Thyroid gland (tissue), 4 donors: Measurements from ENCODE around the gene ADH4. TPM values are rescaled to one million over a fixed set of nuclear protein-coding genes. Genes with fewer than 3 reads are reported as not detected.
"Not testable (repeated sequence)": the region's sequence is repeated elsewhere in the genome, so short reads cannot be mapped to it uniquely, and the experiment has no call there.

Experiments
- DNase-seq, 2 donors: peaks; one replicate each; pipeline ENCODE4 v3.0.0-alpha.2; 2019
- H3K27ac ChIP-seq, 3 donors: fragments of 200-600 bp; sonication (generic); 1 replicate in 2 of 3; 2 replicates in 1 of 3; pipeline ENCODE4 v1.5.1; 2016 to 2019; ENCODE audit warnings: mild to moderate bottlenecking in 1 of 3, moderate library complexity in 1 of 3
- H3K27me3 ChIP-seq: fragments of 200-600 bp; sonication (generic); one replicate; pipeline ENCODE4 v1.5.1; 2019
- H3K36me3 ChIP-seq, 2 donors: fragments of 200-600 bp; sonication (generic); one replicate each; pipeline ENCODE4 v1.5.1; 2016 to 2019
- H3K4me1 ChIP-seq, 2 donors: fragments of 200-600 bp; sonication (generic); one replicate each; pipeline ENCODE4 v1.5.1; 2017 to 2019
- H3K4me3 ChIP-seq, 3 donors: fragments of 200-600 bp; sonication (generic); replicated peaks in 1 of 3; 1 replicate in 2 of 3; 2 replicates in 1 of 3; pipeline ENCODE4 v1.5.1; 2016; ENCODE audit warnings: mild to moderate bottlenecking in 1 of 3
- H3K9me3 ChIP-seq: fragments of 200-600 bp; sonication (generic); one replicate; pipeline ENCODE4 v1.5.1; 2017
- CTCF ChIP-seq, 6 experiments: fragments of 200-600 bp in 3 of 6; fragments of 450-650 bp in 3 of 6; sonication (generic) in 3 of 6; IDR thresholded peaks; one replicate each; pipeline ENCODE4 v1.5.1; 2016 to 2019; ENCODE audit warnings: antibody characterized with exemption in 6 of 6, mild to moderate bottlenecking in 2 of 6, inconsistent platforms in 1 of 6, moderate library complexity in 1 of 6
- POLR2A ChIP-seq, 2 donors: fragments of 450-650 bp; IDR thresholded peaks; one replicate each; pipeline ENCODE4 v1.6.1; 2017; ENCODE audit warnings: antibody characterized with exemption in 2 of 2, mild to moderate bottlenecking in 2 of 2, moderate library complexity in 1 of 2
- WGBS, 2 donors: methylation state at CpG; one replicate each; pipeline ENCODE4 v1.1.5; 2017; 5-methylcytosine and 5-hydroxymethylcytosine counted together
- intact Hi-C: fragments of 100-400 bp; cut with DNase I; formaldehyde crosslinking; loops from one replicate; pipeline ENCODE4 v1.15.1; 2023
- total RNA-seq, 4 donors: library from RNA; depleted of rRNA; stranded (reverse); fragments of >200 nt; gene quantifications; one replicate each; pipeline ENCODE4 v1.2.3, GENCODE V29; 2016

The ADH4 gene
- total RNA-seq, 4 donors from 2014 or later: 1.4 to 10.9 (median 1.9) TPM

- Histone ChIP-seq H3K27me3 (no peaks in the 10 kb centered on the region), H3K36me3 (peaks cover 34 to 42% of the 10 kb centered on the region in 2 donors), H3K9me3 (no peaks in the 10 kb centered on the region), H3K4me1 (peaks cover 2 to 8% of the 10 kb centered on the region in 2 donors), H3K27ac (no peak overlapping the region), H3K4me3 (no peak overlapping the region)
- intact Hi-C loops: no loop called here
- WGBS, 2 donors: 95 to 99% methylated on average over 2 of the region's 2 CpGs
- TF ChIP-seq POLR2A (IDR thresholded peaks at IDR 0.05) (no peak), CTCF (IDR thresholded peaks at IDR 0.05) (no peak)
- DNase-seq: no peak
Observed at GRCh38 chr4:99084595-99084994, 59.5 kb downstream of the ADH4 start.

GRCh38 chr4:99082192-99082591, 61.9 kb downstream of the ADH4 start:
- TF ChIP-seq POLR2A (IDR thresholded peaks at IDR 0.05): no peak
- TF ChIP-seq CTCF (IDR thresholded peaks at IDR 0.05): no peak

GRCh38 chr4:99080869-99081268, 63.2 kb downstream of the ADH4 start:
- H3K9me3 ChIP-seq, H3K4me3 ChIP-seq, H3K27me3 ChIP-seq, DNase-seq, intact Hi-C loops, H3K27ac ChIP-seq: not testable (repeated sequence)
- 78 to 84% methylated on average over 6 of the region's 6 CpGs for WGBS, 2 donors
- peaks cover 26 to 31% of the 10 kb centered on the region in 2 donors for H3K4me1 ChIP-seq
- H3K36me3 ChIP-seq: peaks cover 34 to 42% of the 10 kb centered on the region in 2 donors

More at GRCh38 chr4:99082192-99082591, 61.9 kb downstream of the ADH4 start:
- Histone ChIP-seq H3K4me3 (no peak overlapping the region), H3K27ac (no peak overlapping the region), H3K27me3 (no peaks in the 10 kb centered on the region), H3K36me3 (peaks cover 34 to 42% of the 10 kb centered on the region in 2 donors), H3K4me1 (peaks cover 17 to 20% of the 10 kb centered on the region in 2 donors), H3K9me3 (no peaks in the 10 kb centered on the region)
- WGBS, 2 donors: 97% methylated on average over 5 of the region's 5 CpGs
- no peak for DNase-seq
- intact Hi-C loops: no loop called here

GRCh38 chr4:99079625-99080295, 64.3 kb downstream of the ADH4 start:
- WGBS, 2 donors: 70 to 72% methylated on average over 5 of the region's 5 CpGs
- intact Hi-C loops: no loop called here

GRCh38 chr4:99078931-99079624, 65.0 kb downstream of the ADH4 start:
- Histone ChIP-seq H3K36me3 (peaks cover 22 to 35% of the 10 kb centered on the region in 2 donors), H3K9me3 (no peaks in the 10 kb centered on the region), H3K27ac (peak overlapping the region in 1 of 3 donors; percentile 57), H3K4me3 (no peak overlapping the region), H3K4me1 (peaks cover 28 to 31% of the 10 kb centered on the region in 2 donors), H3K27me3 (no peaks in the 10 kb centered on the region)
- intact Hi-C loops: no loop called here
- WGBS, 2 donors: 75 to 79% methylated on average over 5 of the region's 5 CpGs
- no peak for DNase-seq
- no peak for TF ChIP-seq POLR2A (IDR thresholded peaks at IDR 0.05)
- TF ChIP-seq CTCF (IDR thresholded peaks at IDR 0.05): no peak

More at GRCh38 chr4:99079625-99080295, 64.3 kb downstream of the ADH4 start:
- Histone ChIP-seq H3K4me3 (no peak overlapping the region), H3K36me3 (peaks cover 29 to 42% of the 10 kb centered on the region in 2 donors), H3K27ac (peak overlapping the region in 2 of 3 donors; percentile 7 to 57), H3K4me1 (peaks cover 28 to 31% of the 10 kb centered on the region in 2 donors), H3K27me3 (no peaks in the 10 kb centered on the region), H3K9me3 (no peaks in the 10 kb centered on the region)
- TF ChIP-seq CTCF (IDR thresholded peaks at IDR 0.05): no peak
- TF ChIP-seq POLR2A (IDR thresholded peaks at IDR 0.05): no peak
- DNase-seq: no peak
